NCI-H2107 (cell line): Measurements from ENCODE around the gene CNOT2.
A peak's percentile ranks its signal among the peaks of the same experiment; 100 is the strongest.

Experiments
- DNase-seq: peaks from one replicate; lab custom pipeline; 2025; lab: John Stamatoyannopoulos, UW

The CNOT2 gene

GRCh38 chr12:70242695-70243509 is at the start of gene CNOT2:
Gene CNOT2, plus strand, starts transcription at chr12:70243433. Its CDS starts 34,794 bp downstream, at chr12:70278227.
- DNase-seq, result peak; percentile 66

GRCh38 chr12:70194076-70194475 is 49.2 kb upstream of the CNOT2 start:
- no peak for DNase-seq

DNA sequence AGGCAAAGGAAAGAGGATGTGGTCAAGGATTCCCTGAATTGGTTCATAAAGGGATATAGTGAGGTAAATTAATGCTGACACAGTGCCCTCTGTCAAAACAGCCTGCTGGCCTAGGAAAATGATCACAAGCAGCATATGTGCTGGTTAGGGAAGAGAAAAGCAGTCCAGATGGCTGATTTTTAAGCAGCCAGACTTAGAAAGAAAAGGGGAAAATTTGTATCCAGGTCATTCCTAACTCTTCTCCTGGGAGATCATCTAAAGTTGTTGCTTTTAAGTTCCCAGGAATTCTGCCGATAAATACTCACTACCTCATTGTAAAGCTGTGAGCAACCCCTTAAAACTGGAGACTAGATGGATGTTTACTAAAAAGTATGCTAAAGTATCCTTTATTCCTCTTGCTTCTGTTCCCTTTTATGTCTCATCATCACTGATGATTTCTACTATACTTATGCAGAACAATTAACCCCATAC is 46.4 kb upstream of the CNOT2 start:
- DNase-seq, result no peak

GRCh38 chr12:70197345-70197744 is 45.9 kb upstream of the CNOT2 start:
- no peak for DNase-seq

- DNase-seq, result no peak
Measured at GRCh38 chr12:70213707-70214106, 29.5 kb upstream of the CNOT2 start.

DNA sequence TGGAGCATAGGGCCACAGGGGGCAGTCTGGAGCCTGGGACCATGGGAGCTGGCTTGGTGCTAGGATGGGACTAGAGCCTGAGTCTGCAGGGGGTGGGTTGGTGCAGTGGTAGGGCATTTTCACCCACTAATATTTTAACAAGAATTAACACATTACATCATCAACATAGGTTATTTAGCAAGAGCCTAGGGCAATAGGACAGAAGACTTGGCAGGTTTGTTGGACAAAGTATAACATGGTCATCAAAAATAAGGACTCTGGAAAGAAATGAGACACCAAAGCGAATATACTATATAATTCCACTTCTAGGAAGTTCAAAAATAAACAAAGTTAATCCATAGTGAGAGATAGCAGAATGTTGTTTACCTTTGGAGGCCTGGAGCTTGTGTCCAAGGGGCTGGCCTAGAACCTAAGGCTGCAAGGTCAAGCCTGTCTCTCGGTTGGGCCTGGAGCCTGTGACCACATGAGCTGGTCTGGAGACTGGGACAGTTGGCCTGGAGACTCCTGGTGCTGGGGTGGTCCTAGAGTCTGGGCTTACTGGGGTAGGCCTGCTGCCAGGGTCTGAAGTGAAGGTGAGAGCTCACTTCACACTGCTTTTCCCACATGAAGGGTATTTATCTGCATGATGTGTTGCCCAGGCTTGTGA is 28.1 kb upstream of the CNOT2 start:
- DNase-seq, result no peak

GRCh38 chr12:70217416-70217815 is 25.8 kb upstream of the CNOT2 start:
- DNase-seq, result no peak

- no peak for DNase-seq
Measured at GRCh38 chr12:70221626-70222025, 21.6 kb upstream of the CNOT2 start.

DNA sequence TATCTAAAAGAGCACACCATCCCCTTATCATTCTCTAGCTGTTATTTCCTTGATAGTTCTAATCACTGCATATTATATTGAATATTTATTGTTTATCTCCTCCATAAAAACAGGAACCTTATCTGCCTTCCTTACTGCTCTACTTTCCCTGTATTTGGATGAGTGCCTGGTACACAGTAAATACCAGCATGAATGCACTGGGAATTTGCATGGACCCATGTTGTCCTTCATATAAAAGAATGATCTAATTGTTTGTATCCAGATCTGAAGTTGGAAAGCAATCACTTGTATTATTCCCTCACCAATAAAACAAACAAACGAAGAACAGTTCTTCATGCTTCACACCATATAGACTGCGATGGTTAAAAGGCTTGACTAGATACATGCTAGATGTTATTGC is 15.3 kb upstream of the CNOT2 start:
- DNase-seq, result no peak

DNA sequence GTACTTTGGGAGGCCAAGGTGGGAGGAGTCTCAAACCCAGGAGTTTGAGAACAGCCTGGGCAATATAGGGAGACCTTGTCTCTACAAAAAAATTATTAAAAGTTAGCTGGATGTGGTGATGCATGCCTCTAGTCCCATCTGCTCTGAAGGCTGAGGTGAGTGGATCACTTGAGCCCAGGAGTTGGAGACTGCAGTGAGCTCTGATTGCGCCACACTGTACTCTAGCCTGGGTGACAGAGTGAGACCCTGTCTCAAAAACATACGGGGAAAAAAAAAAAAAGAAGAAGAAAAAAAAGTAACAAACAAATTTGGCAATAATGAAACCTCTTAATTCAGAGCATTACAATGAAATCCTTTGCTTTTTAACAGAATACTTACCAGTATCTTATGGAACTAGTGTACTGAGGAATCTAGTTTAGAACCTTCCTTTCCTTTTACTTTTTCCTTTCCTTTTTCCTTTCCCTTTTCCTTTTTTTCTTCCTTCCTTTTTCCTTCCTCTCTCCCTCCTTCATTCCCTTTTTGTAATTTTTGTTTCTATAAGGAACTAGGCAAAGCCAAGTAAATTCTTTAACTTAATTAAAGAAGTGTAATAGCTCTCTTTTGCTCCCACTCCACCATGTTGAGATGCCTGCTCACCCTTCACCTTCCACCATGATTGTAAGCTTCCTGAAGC is 12.2 kb upstream of the CNOT2 start:
- DNase-seq, result no peak

GRCh38 chr12:70236990-70237389 is 6.2 kb upstream of the CNOT2 start:
- DNase-seq, result no peak

- DNase-seq, result no peak
Measured at GRCh38 chr12:70240673-70241072, 2.6 kb upstream of the CNOT2 start.

DNA sequence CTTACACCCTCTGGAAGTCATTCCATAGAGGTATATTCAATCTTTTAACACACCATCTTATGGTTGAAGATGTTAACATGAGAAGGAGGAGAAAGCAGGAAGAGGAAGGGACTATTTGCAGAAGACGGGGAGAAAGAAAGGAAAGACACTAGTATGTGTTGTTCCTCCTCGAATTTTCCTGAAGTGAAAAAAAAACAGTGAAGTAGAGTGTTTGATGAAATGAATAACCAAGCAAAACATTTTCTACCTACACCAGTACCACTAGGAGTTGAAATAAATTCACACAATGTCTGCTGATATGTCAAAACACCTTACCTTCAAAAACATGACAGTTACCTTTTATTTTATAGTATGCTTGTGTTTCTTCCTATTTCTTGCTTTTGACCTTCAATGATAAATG is 1.4 kb upstream of the CNOT2 start:
- DNase-seq, result no peak

- no peak for DNase-seq
Measured at GRCh38 chr12:70243510-70244371, 508 bp downstream of the CNOT2 start.

GRCh38 chr12:70244409-70244808 is 1.2 kb downstream of the CNOT2 start:
- no peak for DNase-seq

DNA sequence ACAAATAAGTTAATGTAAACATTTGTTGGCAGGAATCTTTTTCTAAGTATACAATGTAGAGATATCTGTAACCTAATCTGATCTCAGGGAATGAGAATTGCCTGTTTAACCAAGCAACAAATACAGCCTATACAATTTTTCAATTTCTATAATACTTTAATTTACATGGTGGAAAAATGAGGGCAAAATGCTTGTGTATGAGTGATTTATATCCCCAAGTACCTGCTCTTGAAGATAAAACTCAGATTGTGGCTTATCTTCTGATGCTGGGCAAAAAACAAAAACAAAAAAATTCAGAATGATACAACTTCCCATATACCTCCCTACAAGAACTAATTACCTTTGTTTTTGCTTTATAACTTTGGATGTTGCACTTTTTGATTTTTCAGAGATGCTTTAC is 2.2 kb downstream of the CNOT2 start:
- no peak for DNase-seq

GRCh38 chr12:70246580-70246979 is 3.3 kb downstream of the CNOT2 start:
- DNase-seq, result no peak

GRCh38 chr12:70247653-70248199 is 4.5 kb downstream of the CNOT2 start:
- no peak for DNase-seq

GRCh38 chr12:70248876-70249275 is 5.6 kb downstream of the CNOT2 start:
- no peak for DNase-seq

DNA sequence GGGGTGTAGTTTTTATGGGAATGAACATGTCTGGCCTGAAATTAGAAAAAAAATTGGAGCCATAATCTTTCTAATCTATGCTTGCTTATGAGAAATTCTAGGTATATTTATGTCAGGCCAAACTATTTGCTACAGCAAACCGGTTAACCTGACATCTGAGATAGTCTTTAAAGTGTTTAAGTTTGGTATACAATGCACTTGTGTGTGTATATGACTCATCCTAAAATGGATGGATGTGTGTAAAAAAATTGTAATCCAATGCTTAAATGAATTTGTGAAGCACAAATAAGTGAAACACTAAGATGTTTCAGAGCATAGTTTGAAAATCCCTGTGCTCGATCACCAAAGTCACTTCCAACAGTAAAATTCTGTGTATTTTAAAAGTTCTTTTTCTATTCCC is 6.7 kb downstream of the CNOT2 start:
- DNase-seq, result no peak

GRCh38 chr12:70251226-70251625 is 8.0 kb downstream of the CNOT2 start:
- DNase-seq, result no peak

DNA sequence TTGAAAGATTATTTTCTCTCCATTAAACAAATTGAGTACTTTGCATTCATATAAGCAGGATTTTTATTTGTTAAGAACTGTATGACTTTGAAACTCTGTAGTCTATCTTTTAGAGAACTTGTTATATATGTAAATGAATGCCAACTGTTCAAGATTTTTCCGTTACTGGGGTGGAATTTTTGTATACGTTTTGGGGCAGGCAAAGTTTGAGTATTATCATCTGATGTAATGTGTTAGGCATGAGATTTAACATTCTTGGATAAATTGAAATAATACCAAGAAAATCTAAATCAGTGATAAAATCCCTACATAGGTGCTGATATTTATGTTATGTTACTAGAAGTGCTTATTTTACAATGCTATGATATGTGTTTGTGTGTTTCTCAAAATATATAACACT is 8.4 kb downstream of the CNOT2 start:
- DNase-seq, result no peak
